HG03064 (cell line): ENCODE results near the gene C11orf21.

Experiments used
- ATAC-seq: cut with Tn5 transposase; IDR thresholded peaks from one replicate; pipeline ENCODE4 v1.9.1; 2021; ENCODE audit warnings: low read depth; ENCODE audit not compliant: unreplicated experiment

Gene C11orf21

DNA sequence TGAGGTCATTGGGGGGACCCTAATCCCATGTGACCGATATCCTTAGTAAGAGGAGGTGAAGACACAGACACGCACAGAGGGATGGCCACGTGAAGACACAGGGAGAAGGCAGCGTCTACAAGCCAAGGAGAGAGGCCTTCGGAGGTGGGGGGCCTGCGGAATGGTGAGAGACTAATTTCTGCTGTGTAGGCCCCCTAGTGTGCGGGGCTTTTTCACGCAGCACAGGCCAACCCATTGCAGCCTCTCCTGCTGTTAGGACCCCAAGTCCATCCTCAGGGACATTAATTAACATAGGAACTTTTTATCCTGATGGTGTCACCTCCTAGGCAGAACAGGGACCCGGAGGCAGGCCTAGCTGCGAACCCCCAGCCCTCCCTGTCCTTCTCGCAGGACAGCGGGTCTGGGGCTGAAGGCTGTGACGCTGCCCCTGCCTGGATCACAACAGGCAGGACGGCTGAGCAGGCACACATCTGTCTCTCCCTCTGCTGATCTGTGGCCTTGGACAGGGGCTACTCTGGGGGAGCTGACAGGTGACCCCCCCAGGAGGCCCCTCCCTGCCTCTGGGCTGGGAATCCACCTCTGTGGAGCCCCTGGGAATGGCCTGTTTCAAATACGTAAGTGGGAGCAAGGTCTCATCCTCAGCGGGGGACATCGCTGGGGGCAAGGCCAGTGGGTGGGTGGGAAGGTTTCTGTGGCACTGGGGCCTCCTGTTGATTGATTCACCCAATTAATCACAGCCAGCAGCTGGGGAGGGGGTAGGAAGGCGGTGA, 39.2 kb downstream of the C11orf21 start:
- ATAC-seq: no peak

DNA sequence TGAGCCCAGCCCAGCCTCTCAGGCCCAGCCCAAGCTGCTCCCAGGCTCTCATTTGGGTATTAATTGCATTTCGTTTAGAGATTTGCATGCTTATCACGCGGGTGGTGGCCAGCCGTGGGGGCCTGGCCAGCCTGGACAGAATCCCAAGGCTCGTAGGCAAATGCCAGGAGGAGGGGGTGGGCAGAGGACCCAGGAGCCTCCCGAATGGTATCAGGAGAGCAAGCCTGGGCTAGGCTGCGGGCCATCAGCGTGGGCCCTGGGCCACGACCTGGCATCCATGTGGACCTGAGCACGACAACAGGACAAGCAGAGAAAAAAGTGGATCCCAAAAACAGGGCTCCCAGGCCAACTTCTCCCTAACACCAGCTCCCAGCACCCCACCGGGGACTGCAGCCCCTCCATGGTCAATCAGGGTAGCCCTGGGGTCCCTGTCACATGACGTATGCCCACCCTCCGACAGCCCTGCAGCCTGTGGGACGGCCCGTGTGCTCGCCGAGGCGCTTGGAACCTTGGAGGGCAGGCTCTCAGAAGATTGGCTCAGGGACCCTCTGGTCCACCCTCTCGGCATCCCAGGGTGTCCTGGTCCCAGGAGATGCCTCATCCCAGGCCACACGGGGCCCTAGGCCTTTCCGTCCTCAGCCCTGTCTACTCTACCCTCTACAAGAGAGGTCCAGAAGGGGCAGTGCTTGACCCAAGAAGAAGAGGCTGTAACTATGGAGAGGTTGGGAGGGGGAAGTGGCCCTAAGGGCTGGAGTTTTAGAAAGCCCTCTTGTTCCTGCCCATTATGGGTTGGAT, 40.1 kb downstream of the C11orf21 start:
- no peak for ATAC-seq

DNA sequence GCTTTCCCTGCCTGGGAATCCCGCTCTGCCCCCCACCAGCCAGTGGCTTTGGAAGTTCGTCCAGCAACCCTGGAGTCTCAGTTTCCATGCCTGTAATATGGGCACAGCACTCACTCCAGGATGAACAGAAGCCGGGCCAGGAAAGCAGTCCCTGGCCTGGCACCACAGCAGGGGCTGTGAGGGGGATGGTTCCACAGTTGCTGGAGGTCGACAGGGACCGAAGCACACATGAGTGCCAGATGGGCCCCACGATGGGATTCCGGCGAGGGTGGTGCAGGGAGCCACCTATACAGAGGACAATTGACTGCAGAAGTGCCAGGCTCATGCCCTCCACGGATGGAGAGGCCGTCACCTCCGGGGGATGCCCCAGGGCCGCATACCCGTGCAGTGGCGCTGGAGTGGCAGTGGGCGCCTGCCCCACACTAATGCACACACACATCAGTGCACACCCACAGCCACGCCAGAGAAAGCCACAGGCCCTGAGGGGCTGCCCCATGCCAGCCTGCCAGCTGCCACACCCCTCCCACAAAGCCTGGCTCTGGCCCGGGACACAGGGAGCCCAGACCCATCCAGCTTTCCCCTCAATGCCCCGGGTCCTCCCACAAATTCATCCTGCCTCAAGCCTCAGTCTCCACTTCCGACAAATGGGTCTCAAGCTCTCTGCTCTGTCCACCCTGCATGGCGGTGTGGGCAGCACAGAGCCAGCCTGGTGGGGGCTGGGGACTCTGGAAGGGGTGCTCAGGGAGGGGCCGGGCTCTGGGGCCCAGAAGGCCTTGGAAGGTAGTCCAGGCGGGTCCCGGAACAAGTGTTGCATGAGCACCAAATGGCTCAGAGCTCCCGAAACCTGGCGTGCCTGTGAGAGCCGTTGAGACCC, 41.0 kb downstream of the C11orf21 start:
- ATAC-seq: no peak

DNA sequence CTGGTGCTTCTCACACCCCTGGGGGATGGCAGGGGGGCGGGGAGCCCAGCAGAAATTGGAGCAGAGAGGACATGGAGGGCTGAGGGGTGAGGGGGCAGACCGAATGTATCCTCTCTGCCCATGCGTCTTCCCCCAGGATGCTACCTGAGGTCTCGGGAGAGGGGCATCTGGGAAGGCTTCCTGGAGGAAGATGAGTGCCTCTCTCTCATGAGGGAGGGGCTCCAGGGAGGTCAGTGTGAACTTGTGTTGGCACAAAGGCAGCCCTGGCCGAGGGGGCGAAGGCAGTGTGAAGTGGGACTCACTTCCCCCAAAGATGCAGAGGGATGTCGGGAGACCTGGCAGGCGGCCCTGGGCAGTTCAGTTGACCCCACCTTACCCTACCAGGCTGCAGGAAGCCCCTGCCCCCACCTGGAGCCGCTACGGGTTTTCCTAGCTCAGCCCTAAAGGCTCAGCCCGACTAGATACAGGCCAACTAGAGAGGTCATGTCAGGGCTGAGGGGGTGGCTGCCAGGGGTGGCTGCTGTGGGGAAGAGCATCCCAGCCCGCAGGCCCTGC, 41.7 kb downstream of the C11orf21 start:
- no peak for ATAC-seq

GRCh38 chr11:2259466-2259830, 42.3 kb downstream of the C11orf21 start:
- ATAC-seq: no peak

- ATAC-seq: no peak
These were observed 42.9 kb downstream of the C11orf21 start for GRCh38 chr11:2258501-2259465.

GRCh38 chr11:2256951-2257700, 44.6 kb downstream of the C11orf21 start:
- ATAC-seq: no peak

DNA sequence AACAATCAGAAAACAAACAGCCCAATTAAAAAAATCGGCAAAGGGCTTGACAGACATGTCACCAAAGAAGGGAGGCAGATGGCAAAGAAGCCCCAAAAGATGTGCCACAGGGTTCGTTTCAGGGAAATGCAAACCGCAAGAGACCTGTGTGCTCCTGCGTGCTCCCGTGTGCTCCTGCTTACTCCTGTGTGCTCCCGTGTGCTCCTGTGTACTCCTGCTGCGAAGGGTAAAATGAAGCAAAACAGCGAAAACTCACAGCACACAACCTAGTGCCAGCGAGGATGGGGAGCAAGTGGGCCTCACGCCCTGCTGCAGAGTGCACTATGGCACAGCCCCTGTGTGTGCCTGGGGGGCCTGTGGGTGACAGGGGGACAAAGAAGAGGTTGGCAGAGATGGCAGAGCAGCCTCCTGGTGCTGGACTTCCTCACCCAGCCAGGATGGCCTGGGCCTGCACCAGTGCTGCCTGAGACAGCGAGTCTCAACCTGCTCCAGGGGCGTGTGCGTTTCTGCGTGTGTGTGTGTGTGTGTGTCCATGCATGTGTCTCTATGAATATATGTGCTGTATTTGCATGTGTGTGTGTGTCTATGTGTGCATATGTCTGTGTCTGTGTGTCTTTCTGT, 45.3 kb downstream of the C11orf21 start:
- ATAC-seq: no peak

GRCh38 chr11:2252018-2252417, 49.7 kb downstream of the C11orf21 start:
- no peak for ATAC-seq

DNA sequence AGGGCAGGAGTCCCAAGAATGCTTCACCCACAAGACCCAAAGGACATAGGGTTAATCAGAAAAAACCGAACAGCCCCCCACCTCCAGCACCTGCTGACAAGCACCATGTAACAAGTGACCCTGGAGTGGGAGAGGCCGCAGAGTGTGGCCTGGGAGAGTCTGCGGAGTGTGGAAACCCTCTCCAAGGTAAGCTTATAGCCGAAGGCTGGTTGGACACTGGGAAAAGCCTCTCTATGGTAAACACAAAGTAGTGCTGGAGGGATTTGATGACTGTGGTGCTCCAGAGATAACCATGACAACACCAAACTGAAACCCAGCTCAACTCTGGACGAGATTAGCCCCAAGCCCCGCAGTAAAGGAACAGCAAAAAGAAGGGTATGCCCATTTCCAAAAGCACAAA, 50.6 kb downstream of the C11orf21 start:
- no peak for ATAC-seq

DNA sequence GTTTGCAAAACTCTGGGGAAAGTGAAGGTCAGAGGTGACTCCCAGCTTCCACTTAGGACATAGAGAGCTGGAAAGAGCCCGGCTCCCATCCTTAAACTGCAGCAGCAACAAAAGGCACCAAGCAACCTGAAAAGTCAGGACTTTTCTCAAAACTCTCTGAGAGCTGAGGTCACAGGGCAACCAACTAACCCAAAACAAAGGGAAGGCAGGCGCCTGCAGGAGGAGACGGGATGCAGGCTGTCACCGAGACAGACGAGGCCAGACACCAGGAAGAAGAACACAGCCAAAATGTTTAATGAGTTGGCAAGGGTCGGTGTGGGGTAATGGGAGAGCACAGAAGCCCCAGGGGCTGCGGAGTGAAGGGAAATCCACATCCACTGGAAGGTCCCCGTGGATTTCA, 51.2 kb downstream of the C11orf21 start:
- ATAC-seq: no peak

DNA sequence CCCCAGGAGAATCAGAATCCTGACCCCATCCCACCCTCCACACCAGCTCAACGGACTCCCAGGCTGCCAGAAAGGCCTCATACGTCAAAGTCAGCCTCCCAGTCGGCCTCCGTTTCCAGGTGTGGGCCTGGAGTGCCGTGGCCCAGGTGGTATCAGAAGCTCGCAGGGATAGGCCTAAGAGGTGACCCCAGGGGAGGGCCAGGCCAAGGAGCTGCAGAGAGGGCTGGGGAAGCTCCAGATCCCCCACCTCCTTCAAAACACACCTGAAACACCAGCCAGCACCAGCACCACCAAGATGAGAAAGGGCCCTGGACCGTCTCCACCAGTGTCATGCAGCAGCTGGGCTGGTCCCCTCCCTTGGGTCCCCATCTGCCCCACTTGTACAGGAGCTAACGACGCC, 51.7 kb downstream of the C11orf21 start:
- no peak for ATAC-seq

DNA sequence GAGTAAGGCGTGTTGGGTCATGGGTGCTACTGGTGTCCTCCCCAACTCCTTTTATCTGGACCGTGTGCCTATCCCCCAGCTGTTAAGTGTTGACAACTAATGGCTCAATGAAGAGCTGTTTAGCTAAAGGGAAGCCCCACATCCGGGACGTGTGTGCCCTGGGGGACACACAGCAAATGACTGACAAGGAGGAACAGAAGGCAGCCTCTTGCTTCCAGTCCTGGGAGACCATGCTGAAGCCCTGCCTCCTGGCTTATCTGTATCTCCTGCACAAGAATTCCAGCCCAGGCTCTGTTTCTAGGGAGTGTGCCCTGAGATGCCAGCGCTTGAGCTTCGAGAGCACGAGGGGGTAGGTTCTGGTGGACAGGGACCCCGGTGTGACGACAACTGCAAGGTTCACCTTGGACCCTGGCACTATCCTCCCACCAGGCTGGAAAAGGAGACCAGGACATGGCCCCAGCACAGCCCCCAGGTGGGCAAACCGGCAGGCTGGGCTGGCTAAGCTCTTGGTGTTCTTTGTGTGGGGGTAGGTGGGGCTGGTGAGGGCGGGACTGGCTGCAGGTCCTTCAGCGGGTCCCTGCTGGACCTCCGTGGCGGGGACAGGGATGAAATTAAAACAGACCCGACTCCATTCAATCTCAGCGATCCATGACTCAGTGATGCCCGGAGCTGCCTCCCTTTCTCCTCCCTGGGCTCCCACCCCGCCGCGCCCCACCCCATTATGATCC, 52.4 kb downstream of the C11orf21 start:
- ATAC-seq: no peak

DNA sequence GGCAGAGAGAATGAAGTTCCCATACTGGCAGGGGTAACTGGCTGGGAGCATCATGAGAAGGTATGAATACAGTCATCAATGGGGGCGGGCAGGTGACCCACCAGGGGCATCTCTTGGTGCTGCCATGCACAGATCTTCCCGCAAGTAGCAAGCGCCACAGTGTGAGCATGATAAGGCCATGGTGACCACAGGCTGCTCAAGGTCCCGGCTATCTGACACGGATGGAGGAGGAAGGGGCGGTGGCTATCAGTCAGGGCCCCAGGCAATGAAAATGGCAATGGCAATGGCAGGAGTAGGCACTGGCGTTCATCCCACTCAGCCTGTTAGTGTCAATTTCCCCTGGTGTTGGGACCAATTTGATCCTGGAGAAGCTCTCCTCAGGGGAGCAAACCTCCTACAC, 53.0 kb downstream of the C11orf21 start:
- no peak for ATAC-seq

DNA sequence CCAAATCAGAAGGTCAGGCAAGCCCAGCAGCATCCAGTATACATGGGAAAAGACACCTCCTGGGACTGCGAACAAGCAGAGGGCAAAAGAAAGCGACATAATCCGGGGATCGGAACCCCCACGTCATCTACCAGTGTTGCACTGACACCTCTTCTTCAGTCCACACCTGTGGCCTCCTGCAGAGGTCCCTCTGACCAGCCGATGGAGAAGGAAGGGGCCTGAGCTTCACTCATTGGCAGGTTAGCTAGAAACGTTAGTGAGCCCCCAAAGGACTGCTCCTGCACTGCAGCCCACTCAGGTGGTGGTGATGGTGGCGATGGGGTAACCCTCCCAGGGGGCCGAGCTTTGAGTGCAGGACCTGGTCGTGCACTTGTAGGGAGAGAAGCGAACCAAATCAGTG, 53.5 kb downstream of the C11orf21 start:
- ATAC-seq: no peak

DNA sequence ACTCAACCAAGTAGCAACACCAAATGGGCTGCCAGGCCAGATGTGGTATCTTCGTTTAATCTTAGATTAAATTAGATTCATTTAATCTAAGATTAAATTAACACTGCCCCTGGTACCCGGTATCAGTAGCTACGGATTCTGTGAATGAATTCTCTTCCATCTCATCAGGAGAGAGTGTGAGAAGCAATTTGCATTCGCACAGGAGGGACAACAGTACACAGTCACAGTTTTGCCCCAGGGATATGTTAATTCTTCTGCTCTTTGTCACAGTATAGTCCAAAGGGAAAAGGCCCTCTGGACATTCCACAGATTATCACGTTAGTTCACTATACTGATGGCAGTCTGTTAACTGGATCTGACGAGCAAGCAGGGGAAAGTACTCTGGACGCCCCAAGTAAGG, 54.2 kb downstream of the C11orf21 start:
- ATAC-seq: no peak
